WERI-Rb-1 (cell line): ENCODE data around the gene PARVB.

Source experiments
- DNase-seq: peaks from one replicate; pipeline ENCODE4 v3.0.0-alpha.2; 2020
- H3K27ac ChIP-seq: fragments of 250-450 bp; sonication (Bioruptor Pico); 2 replicates; pipeline ENCODE4 v1.5.1; 2020; ENCODE audit warnings: mild to moderate bottlenecking, moderate library complexity
- H3K27me3 ChIP-seq: fragments of 250-450 bp; sonication (Bioruptor Pico); 2 replicates; pipeline ENCODE4 v1.5.1; 2021; ENCODE audit warnings: mild to moderate bottlenecking, low read depth, moderate library complexity; ENCODE audit not compliant: insufficient read depth, severe bottlenecking
- H3K36me3 ChIP-seq: fragments of 250-450 bp; sonication (Bioruptor Pico); 2 replicates; pipeline ENCODE4 v1.5.1; 2020; ENCODE audit warnings: mild to moderate bottlenecking, moderate library complexity
- H3K4me3 ChIP-seq: 2 replicates; pipeline ENCODE4 v1.5.1; 2011; ENCODE audit warnings: low read depth, mild to moderate bottlenecking, control low read depth, low read length
- H3K9me3 ChIP-seq: fragments of 250-450 bp; sonication (Bioruptor Pico); 2 replicates; pipeline ENCODE4 v1.5.1; 2021; ENCODE audit warnings: mild to moderate bottlenecking, moderate library complexity; ENCODE audit not compliant: severe bottlenecking
- CTCF ChIP-seq: IDR thresholded peaks from 2 replicates; pipeline ENCODE4 v1.5.1; 2011; ENCODE audit warnings: low read depth, mild to moderate bottlenecking, control low read depth, inconsistent platforms, low read length

Gene PARVB

GRCh38 chr22:44154436-44154942 lies 130.4 kb downstream of the PARVB start:
- TF ChIP-seq CTCF = no peak
- Histone ChIP-seq H3K27ac (no peak overlapping the region), H3K4me3 (no peak overlapping the region), H3K9me3 (no peaks in the 10 kb centered on the region), H3K36me3 (no peaks in the 10 kb centered on the region), H3K27me3 (no peaks in the 10 kb centered on the region)
- DNase-seq = no peak

- no peaks in the 10 kb centered on the region for H3K27me3 ChIP-seq
- H3K27ac ChIP-seq = no peak overlapping the region
- no peak for TF ChIP-seq CTCF
- H3K9me3 ChIP-seq = no peaks in the 10 kb centered on the region
- DNase-seq = no peak
- no peak overlapping the region for H3K4me3 ChIP-seq
- no peaks in the 10 kb centered on the region for H3K36me3 ChIP-seq
Measured at GRCh38 chr22:44155115-44155514, 131.0 kb downstream of the PARVB start.

- no peaks in the 10 kb centered on the region for H3K27me3 ChIP-seq
- no peaks in the 10 kb centered on the region for H3K36me3 ChIP-seq
- H3K27ac ChIP-seq = no peak overlapping the region
- no peak for TF ChIP-seq CTCF
- no peak overlapping the region for H3K4me3 ChIP-seq
- no peaks in the 10 kb centered on the region for H3K9me3 ChIP-seq
- no peak for DNase-seq
Measured at GRCh38 chr22:44157916-44158618, 134.0 kb downstream of the PARVB start.

GRCh38 chr22:44158816-44159215 lies 134.7 kb downstream of the PARVB start:
- Histone ChIP-seq H3K9me3 (no peaks in the 10 kb centered on the region), H3K36me3 (no peaks in the 10 kb centered on the region), H3K27ac (no peak overlapping the region), H3K4me3 (no peak overlapping the region), H3K27me3 (no peaks in the 10 kb centered on the region)
- no peak for DNase-seq
- TF ChIP-seq CTCF = no peak

- Histone ChIP-seq H3K27me3 (no peaks in the 10 kb centered on the region), H3K27ac (no peak overlapping the region), H3K9me3 (no peaks in the 10 kb centered on the region), H3K4me3 (no peak overlapping the region), H3K36me3 (no peaks in the 10 kb centered on the region)
- no peak for DNase-seq
- no peak for TF ChIP-seq CTCF
Measured at GRCh38 chr22:44159221-44159620, 135.1 kb downstream of the PARVB start.

GRCh38 chr22:44159811-44160210 lies 135.7 kb downstream of the PARVB start:
- no peak overlapping the region for H3K4me3 ChIP-seq
- TF ChIP-seq CTCF = no peak
- DNase-seq = no peak

More at GRCh38 chr22:44159811-44160210, 135.7 kb downstream of the PARVB start:
- H3K27me3 ChIP-seq = no peaks in the 10 kb centered on the region
- no peaks in the 10 kb centered on the region for H3K9me3 ChIP-seq
- H3K27ac ChIP-seq = no peak overlapping the region
- H3K36me3 ChIP-seq = no peaks in the 10 kb centered on the region
